Head of caudate nucleus (tissue), 42 donors: Measurements from ENCODE around the gene NGB.
"Not testable (repeated sequence)": the region's sequence is repeated elsewhere in the genome, so short reads cannot be mapped to it uniquely, and the experiment has no call there.

ENCODE experiments used
- DNase-seq, 42 donors: peaks; one replicate each; pipeline versions ENCODE4 v3.0.0 to v3.0.0-alpha.2; 2020 to 2021; ENCODE audit warnings: mixed read lengths in 7 of 42
- intact Hi-C: fragments of 100-400 bp; cut with DNase I; formaldehyde crosslinking; loops from one replicate; pipeline ENCODE4 v1.15.0; 2022

Gene NGB

GRCh38 chr14:77302926-77303325, 31.9 kb upstream of the NGB start:
- DNase-seq, result no peak
- intact Hi-C loops, result no loop called here

- intact Hi-C loops, result loop anchor here (1.0 kb wide), 1 partner anchor 14 kb away; no protein-coding TSS in a partner anchor
- peak; percentile 69 to 97 (median 91) for DNase-seq
Measured at GRCh38 chr14:77301103-77301502, 30.1 kb upstream of the NGB start.

- intact Hi-C loops, result no loop called here
- no peak for DNase-seq
Measured at GRCh38 chr14:77299771-77300170, 28.8 kb upstream of the NGB start.

DNA sequence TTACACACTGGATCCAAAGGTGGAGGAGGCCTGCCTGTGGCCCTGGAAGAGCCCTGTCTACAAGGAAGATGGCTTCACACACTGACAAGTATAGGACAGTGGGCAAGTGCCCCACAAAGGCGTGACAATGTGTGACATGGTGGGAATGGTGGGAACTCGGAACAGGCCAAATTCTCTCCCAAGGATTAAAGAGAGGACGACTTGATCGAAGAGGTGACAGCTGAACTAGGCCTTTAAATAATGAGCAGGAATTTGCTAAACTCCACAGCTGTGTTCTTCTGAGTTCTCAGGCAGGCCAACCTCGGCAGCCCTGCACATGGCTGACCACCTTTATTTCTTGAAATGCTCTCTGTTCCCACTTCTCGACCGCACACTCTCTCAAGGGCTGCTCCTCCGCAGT, 25.9 kb upstream of the NGB start:
- intact Hi-C loops, result no loop called here
- no peak for DNase-seq

GRCh38 chr14:77296155-77296554, 25.1 kb upstream of the NGB start:
- intact Hi-C loops, result no loop called here
- DNase-seq, result no peak

DNA sequence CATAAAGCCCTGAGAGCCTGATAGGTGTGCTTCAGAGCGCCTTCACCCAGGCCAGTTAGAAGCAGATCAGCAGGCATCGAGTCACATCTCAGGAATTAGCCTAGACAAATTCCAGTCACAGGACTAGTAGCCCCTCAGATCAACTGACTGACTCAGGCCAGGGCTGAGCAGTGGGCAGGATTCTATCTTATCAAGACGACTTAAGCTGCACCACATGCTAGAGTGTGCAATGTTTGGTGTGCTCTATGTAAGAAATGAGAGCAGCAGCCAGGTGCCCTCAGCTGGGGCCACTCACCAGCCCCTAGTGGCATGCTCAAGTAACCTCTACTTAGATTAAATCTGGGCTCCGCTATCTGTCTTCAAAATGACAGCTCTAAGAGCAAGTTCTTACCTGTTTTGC, 19.7 kb upstream of the NGB start:
- intact Hi-C loops, result no loop called here
- DNase-seq, result no peak

- intact Hi-C loops, result no loop called here
- no peak for DNase-seq
Measured at GRCh38 chr14:77286576-77286975, 15.6 kb upstream of the NGB start.

- intact Hi-C loops, result no loop called here
- DNase-seq, result peak in 1 of 42 donors; percentile 8
Measured at GRCh38 chr14:77284466-77284865, 13.5 kb upstream of the NGB start.

- peak in 1 of 42 donors; percentile 2 for DNase-seq
- intact Hi-C loops, result no loop called here
Measured at GRCh38 chr14:77284066-77284465, 13.1 kb upstream of the NGB start.

- DNase-seq, result peak in 2 of 42 donors; percentile 12 to 49
Measured at GRCh38 chr14:77281852-77282410, 10.9 kb upstream of the NGB start.

DNA sequence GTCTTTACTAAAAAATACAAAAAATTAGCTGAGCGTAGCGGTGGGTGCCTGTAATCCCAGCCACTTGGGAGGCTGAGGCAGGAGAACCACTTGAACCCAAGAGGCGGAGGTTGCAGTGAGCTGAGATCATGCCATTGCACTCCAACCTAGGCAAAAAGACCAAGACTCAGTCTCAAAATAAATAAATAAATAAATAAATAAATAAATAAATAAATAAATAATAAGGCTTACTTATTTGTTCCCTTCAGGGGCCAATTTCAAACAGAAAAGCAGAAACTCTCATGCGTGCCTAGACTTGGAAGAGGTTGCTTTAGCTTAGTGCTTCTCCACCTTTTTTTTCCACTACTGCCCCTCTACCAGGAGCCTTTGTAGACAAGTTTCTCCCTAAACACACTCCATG, 9.9 kb upstream of the NGB start:
- DNase-seq, intact Hi-C loops: not testable (repeated sequence)

More at GRCh38 chr14:77281852-77282410, 10.9 kb upstream of the NGB start:
- intact Hi-C loops, result no loop called here

DNA sequence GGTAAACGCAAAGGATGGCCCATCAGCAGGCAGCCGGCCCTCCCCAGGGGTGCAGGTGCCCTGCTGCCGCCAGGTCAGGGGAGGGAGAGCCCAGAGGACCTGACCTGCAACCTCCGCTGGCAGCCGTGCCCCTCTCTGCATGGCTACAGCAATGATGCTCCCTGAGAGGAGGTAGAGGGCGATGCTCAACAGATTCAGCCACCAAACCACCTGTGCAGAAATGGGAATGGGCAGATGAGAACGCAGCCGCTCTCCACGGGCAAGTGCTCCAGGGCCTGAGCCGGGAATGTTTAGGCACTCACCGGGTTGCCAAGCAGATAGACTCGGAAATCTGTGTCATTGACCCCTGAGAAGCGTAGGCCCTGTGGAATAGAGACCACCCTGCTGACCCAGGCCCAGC, 8.7 kb upstream of the NGB start:
- intact Hi-C loops, result no loop called here
- DNase-seq, result no peak

GRCh38 chr14:77278461-77279230, 7.6 kb upstream of the NGB start:
- intact Hi-C loops, result no loop called here
- no peak for DNase-seq

GRCh38 chr14:77276959-77277358, 6.0 kb upstream of the NGB start:
- intact Hi-C loops, result no loop called here
- no peak for DNase-seq

DNA sequence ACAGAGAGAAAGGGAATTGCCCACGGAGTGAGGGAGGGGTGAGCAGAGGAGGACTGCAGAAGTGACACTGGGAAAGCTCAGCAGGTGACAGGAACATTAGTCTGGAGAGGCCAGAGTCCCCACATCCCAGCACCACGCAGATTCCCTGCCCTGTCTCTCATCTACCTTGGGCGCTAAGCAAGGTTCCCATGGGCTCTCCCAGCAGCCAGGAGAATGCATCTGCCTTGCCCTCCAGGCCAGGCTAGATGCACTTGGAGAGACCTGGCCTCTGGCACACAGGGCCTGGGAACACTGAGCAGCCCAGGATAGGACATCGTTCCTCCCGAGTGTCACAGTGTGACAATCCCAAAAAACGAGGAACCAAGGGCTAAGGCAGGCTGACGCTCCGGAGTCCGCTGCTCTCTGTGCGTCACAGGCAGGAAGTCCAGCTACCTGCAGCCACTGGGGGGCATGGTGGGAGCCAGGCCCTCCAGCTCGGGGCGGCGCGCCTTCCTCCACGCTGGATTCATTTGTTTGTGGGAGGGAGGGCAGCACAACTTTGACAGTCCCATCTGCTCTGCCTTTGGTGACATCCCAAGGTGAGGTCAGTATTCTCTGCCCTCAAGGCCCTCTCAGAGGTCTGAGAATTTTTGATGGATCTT, 5.4 kb upstream of the NGB start:
- intact Hi-C loops, result no loop called here
- DNase-seq, result no peak

DNA sequence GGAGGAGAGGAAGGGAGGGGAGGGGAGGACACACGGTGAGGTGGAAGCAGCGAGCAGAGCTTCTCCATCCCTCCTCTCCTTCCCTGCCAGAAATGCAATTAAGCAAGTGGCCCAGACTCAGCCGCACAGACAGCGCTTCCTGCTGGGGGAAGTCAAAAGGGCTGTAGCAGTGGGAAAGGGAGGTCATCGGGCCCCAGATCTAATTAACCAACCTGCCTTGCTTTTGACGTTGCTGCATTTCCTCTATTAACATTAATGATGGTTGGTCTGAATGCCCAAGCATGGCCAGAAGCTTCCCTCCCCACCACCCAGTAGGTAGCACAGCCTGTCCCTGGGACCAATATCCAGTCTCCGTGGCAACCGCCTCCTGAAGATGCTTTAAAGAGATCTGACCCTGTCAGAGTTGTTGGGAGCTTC, 4.6 kb upstream of the NGB start:
- intact Hi-C loops, result no loop called here
- peak in 1 of 42 donors; percentile 16 for DNase-seq

DNA sequence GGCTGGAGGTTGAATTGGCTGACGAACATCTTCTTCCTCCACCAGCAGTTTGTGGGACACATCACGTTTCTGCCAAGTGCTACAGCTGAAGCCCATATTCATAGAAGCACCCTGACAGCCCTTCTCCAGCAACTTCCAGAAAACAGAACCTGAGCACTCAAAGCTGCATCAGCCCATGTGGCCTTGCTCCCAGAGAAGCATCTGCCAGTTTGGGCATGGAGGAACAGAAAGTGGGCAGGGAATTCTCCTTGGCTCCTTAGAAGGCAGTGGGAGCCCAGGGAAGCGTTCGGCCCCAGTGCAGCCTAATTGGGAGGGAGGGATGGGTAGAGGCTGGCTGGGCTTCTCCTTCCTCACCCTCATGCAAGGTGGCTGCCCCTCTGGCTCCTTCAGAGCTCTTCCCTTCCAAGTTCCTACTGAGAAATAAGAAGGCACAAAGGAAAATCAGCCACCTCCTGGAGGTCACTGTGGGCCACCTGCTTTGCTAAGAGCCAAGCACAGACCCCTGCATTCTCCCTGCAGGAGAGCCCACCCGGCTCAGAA, 4.1 kb upstream of the NGB start:
- DNase-seq, result peak in 4 of 42 donors; percentile 8 to 32 (median 28)
- intact Hi-C loops, result no loop called here

- DNase-seq, result no peak
- intact Hi-C loops, result no loop called here
Measured at GRCh38 chr14:77273796-77274195, 2.8 kb upstream of the NGB start.

DNA sequence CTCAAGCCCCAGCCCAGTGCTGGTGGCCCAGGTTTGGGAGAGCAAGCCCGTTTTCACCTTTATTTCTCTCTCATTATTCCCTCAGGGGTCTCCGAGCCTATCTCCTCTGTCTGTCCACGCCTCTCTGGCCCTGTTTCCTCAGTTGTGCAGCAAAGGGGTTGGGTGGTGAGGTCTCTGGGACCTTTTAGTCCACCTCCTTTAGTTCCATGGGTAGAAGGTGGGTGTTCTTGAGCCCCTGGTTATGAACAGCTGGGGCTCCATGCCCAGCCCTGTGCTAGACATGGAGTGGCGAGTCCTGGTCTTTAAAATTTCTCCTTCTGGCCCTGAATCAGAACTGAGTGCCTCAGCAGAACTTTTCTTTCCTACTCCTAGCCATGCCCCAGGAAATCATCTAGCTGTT, 1.3 kb upstream of the NGB start:
- intact Hi-C loops, result no loop called here
- DNase-seq, result no peak
